B cell (primary cell): ENCODE results near the gene STX4. TPM values are rescaled to one million over a fixed set of nuclear protein-coding genes. Genes with fewer than 3 reads are reported as not detected.

Source experiments
- ATAC-seq: fragments of 200-7000 bp; cut with Tn5 transposase; one replicate; pipeline ENCODE4 v1.10.0; 2021; ENCODE audit warnings: low read depth, mild to moderate bottlenecking, moderate number of reproducible peaks, moderate library complexity
- CTCF ChIA-PET: fragments of 350-600 bp; sonication (Branson Sonifier 250); formaldehyde crosslinking; loops from one replicate; lab custom pipeline; 2021; ENCODE audit warnings: antibody characterized with exemption, inconsistent platforms; lab: Charles Lee
- POLR2A ChIA-PET: fragments of 350-600 bp; sonication (Branson Sonifier 250); formaldehyde crosslinking; loops from one replicate; lab custom pipeline; 2021; ENCODE audit warnings: antibody characterized with exemption; lab: Charles Lee
- DNase-seq: peaks from one replicate; pipeline ENCODE4 v3.0.0; 2013
- H2AFZ ChIP-seq: 2 replicates; pipeline ENCODE4 v1.6.1; 2012; ENCODE audit warnings: mild to moderate bottlenecking, low read depth, low read length; ENCODE audit not compliant: insufficient read depth, poor library complexity, severe bottlenecking
- H3K27ac ChIP-seq, 2 donors: 1 replicate in 1 of 2; 2 replicates in 1 of 2; pipeline ENCODE4 v1.5.1; 2012 to 2013; ENCODE audit warnings: low read length in 2 of 2, mild to moderate bottlenecking in 2 of 2, moderate library complexity in 1 of 2
- H3K27me3 ChIP-seq, 4 experiments: fragments of 200-600 bp in 1 of 4; sonication (generic) in 1 of 4; replicated peaks in 1 of 4; 1 replicate in 2 of 4; 2 replicates in 2 of 4; pipeline versions ENCODE4 v1.6.1 to v1.7.0; 2013 to 2016; ENCODE audit warnings: low read length in 3 of 4, mild to moderate bottlenecking in 2 of 4, mixed read lengths in 1 of 4, moderate library complexity in 1 of 4; ENCODE audit not compliant: insufficient read depth in 4 of 4, control insufficient read depth in 3 of 4; ENCODE audit errors: control extremely low read depth in 1 of 4
- H3K36me3 ChIP-seq, 2 experiments: replicated peaks in 1 of 2; 1 replicate in 1 of 2; 2 replicates in 1 of 2; pipeline versions ENCODE4 v1.6.1 to v1.7.1; 2013; ENCODE audit warnings: low read length in 1 of 2; ENCODE audit not compliant: insufficient read depth in 2 of 2, control insufficient read depth in 1 of 2; ENCODE audit errors: control extremely low read depth in 1 of 2, extremely low read depth in 1 of 2
- H3K4me1 ChIP-seq, 2 donors: fragments of 200-600 bp in 1 of 2; sonication (generic) in 1 of 2; 1 replicate in 1 of 2; 2 replicates in 1 of 2; pipeline versions ENCODE4 v1.5.1 to v1.6.1; 2013 to 2017; ENCODE audit warnings: low read length in 2 of 2; ENCODE audit not compliant: control insufficient read depth in 2 of 2, insufficient read depth in 2 of 2
- H3K4me2 ChIP-seq: replicated peaks from 2 replicates; pipeline ENCODE3; 2012; ENCODE audit warnings: mild to moderate bottlenecking, low read depth, low read length; ENCODE audit not compliant: poor library complexity, severe bottlenecking
- H3K4me3 ChIP-seq, 5 experiments: fragments of 200-600 bp in 1 of 5; sonication (generic) in 1 of 5; 1 replicate in 3 of 5; 2 replicates in 2 of 5; pipeline versions ENCODE4 v1.5.1 to v1.7.0; 2011 to 2016; ENCODE audit warnings: low read length in 4 of 5, mild to moderate bottlenecking in 4 of 5, low read depth in 2 of 5, control low read depth in 1 of 5, moderate library complexity in 1 of 5; ENCODE audit not compliant: insufficient read depth in 1 of 5; ENCODE audit errors: control extremely low read depth in 1 of 5, extremely low read depth in 1 of 5
- H3K79me2 ChIP-seq: fragments of 200-600 bp; sonication (generic); one replicate; pipeline ENCODE4 v1.6.0; 2016; ENCODE audit warnings: low read length; ENCODE audit not compliant: control insufficient read depth, insufficient read depth
- H3K9ac ChIP-seq: fragments of 200-600 bp; sonication (generic); 2 replicates; pipeline ENCODE4 v1.6.1; 2017; ENCODE audit warnings: mild to moderate bottlenecking, low read length, moderate library complexity
- H3K9me3 ChIP-seq, 3 donors: one replicate each; pipeline versions ENCODE4 v1.6.1 to v1.7.1; 2013; ENCODE audit warnings: low read length in 2 of 3; ENCODE audit not compliant: control insufficient read depth in 2 of 3, insufficient read depth in 1 of 3; ENCODE audit errors: control extremely low read depth in 1 of 3
- H4K20me1 ChIP-seq: 2 replicates; pipeline ENCODE4 v1.6.0; 2012; ENCODE audit warnings: mild to moderate bottlenecking, low read length; ENCODE audit not compliant: insufficient read depth, control insufficient read depth, poor library complexity, severe bottlenecking
- H3K27ac Mint-ChIP-seq: one replicate; pipeline ENCODE4 v1.8.0; 2021; ENCODE audit warnings: mixed read lengths
- H3K27me3 Mint-ChIP-seq: one replicate; pipeline ENCODE4 v1.8.0; 2021; ENCODE audit warnings: mixed read lengths
- H3K4me1 Mint-ChIP-seq: one replicate; pipeline ENCODE4 v1.8.0; 2021; ENCODE audit warnings: mixed read lengths
- H3K4me3 Mint-ChIP-seq: one replicate; pipeline ENCODE4 v1.8.0; 2021; ENCODE audit warnings: mixed read lengths
- H3K9me3 Mint-ChIP-seq: one replicate; pipeline ENCODE4 v1.8.0; 2022; ENCODE audit warnings: mixed read lengths; ENCODE audit not compliant: insufficient read depth
- EZH2 ChIP-seq: IDR thresholded peaks from 2 replicates; pipeline ENCODE4 v1.6.1; 2012; ENCODE audit warnings: borderline replicate concordance, low read depth, mild to moderate bottlenecking, moderate library complexity, low read length; ENCODE audit not compliant: insufficient read depth, poor library complexity, severe bottlenecking
- WGBS: methylation state at CpG from one replicate; pipeline ENCODE4 v1.1.5; 2013; ENCODE audit warnings: missing lambda C conversion rate; ENCODE audit not compliant: insufficient coverage; 5-methylcytosine and 5-hydroxymethylcytosine counted together
- intact Hi-C: fragments of 100-400 bp; cut with micrococcal nuclease; formaldehyde crosslinking; loops from one replicate; pipeline ENCODE4 v1.10.0; 2022
- polyA plus RNA-seq: library from polyadenylated mRNA; depleted of rRNA; stranded (reverse); fragments of >200 nt; gene quantifications from 2 replicates; pipeline ENCODE4 v1.2.3, GENCODE V29; 2012
- total RNA-seq, 2 donors: library from RNA; stranded (reverse); fragments of 120-200 nt in 1 of 2; gene quantifications; 1 replicate in 1 of 2; 2 replicates in 1 of 2; pipeline versions ENCODE4 v1.2.3 to v1.2.4, GENCODE V29; 2013 to 2022
- TF ChIP-seq, protein P1 (sequence below): fragments of 200-600 bp; IDR thresholded peaks from one replicate; pipeline ENCODE4 v1.8.0; 2022; ENCODE audit warnings: antibody characterized with exemption, mild to moderate bottlenecking

Gene STX4
- total and polyA plus RNA-seq, 2 donors (not counting 1 experiment from before 2014, with no cell fraction given), result 120 to 133 TPM

DNA sequence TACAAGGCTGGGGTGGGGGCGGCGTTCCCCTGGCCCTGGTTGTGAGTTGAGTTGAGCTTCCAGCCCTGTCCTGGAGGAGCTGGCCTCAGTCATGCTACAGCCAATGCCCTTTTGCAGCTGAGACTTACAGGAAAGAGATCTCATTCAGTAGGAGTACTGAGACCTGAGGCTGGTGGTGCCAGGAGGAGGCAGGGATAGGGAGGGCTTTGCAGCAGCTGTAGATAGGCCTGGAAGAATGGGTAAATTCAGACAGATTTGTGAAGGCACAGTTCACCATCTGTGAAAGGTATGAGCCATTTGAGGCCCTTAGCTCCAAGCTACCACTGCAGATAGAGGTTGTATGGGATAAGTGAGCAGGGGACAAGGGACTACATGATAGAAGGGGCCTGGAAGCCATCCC is 5.6 kb downstream of the STX4 start:
- Mint-ChIP-seq H3K4me1 (peaks cover 8% of the 10 kb centered on the region), H3K27me3 (no peaks in the 10 kb centered on the region), H3K9me3 (no peaks in the 10 kb centered on the region), H3K4me3 (no peak overlapping the region), H3K27ac (no peak overlapping the region)
- DNase-seq (no peak), ATAC-seq (no peak)
- H3K9ac ChIP-seq, result no peak overlapping the region
- H3K4me1 ChIP-seq, result peaks cover 5 to 6% of the 10 kb centered on the region in 2 donors
- ChIA-PET POLR2A (no interaction called here), CTCF (no interaction called here)
- no peak for TF ChIP-seq EZH2
- TF ChIP-seq, protein P1, sequence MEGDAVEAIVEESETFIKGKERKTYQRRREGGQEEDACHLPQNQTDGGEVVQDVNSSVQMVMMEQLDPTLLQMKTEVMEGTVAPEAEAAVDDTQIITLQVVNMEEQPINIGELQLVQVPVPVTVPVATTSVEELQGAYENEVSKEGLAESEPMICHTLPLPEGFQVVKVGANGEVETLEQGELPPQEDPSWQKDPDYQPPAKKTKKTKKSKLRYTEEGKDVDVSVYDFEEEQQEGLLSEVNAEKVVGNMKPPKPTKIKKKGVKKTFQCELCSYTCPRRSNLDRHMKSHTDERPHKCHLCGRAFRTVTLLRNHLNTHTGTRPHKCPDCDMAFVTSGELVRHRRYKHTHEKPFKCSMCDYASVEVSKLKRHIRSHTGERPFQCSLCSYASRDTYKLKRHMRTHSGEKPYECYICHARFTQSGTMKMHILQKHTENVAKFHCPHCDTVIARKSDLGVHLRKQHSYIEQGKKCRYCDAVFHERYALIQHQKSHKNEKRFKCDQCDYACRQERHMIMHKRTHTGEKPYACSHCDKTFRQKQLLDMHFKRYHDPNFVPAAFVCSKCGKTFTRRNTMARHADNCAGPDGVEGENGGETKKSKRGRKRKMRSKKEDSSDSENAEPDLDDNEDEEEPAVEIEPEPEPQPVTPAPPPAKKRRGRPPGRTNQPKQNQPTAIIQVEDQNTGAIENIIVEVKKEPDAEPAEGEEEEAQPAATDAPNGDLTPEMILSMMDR, result no peak
- peaks cover 21% of the 10 kb centered on the region for H3K79me2 ChIP-seq
- H4K20me1 ChIP-seq, result peaks cover 23% of the 10 kb centered on the region
- intact Hi-C loops, result no loop called here
- no peak overlapping the region for H2AFZ ChIP-seq
- 100% methylated on average over 2 of the region's 2 CpGs for WGBS
- H3K4me3 ChIP-seq, result no peak overlapping the region
- H3K27me3 ChIP-seq, result no peaks in the 10 kb centered on the region
- no peak overlapping the region for H3K4me2 ChIP-seq
- no peak overlapping the region for H3K27ac ChIP-seq
- peaks cover 0 to 45% of the 10 kb centered on the region in 2 experiments for H3K36me3 ChIP-seq
- H3K9me3 ChIP-seq, result no peaks in the 10 kb centered on the region

- H3K27me3 ChIP-seq, result no peaks in the 10 kb centered on the region
- no peaks in the 10 kb centered on the region for H3K9me3 ChIP-seq
- no peak overlapping the region for H3K4me3 ChIP-seq
- Mint-ChIP-seq H3K27ac (no peak overlapping the region), H3K4me1 (no peaks in the 10 kb centered on the region), H3K27me3 (no peaks in the 10 kb centered on the region), H3K4me3 (no peak overlapping the region), H3K9me3 (no peaks in the 10 kb centered on the region)
- no peak overlapping the region for H2AFZ ChIP-seq
- intact Hi-C loops, result no loop called here
- H3K9ac ChIP-seq, result no peak overlapping the region
- DNase-seq (no peak), ATAC-seq (no peak)
- no peak overlapping the region for H3K4me2 ChIP-seq
- peaks cover 0 to 34% of the 10 kb centered on the region in 2 experiments for H3K36me3 ChIP-seq
- WGBS, result 96% methylated on average over 10 of the region's 10 CpGs
- H3K27ac ChIP-seq, result no peak overlapping the region
- TF ChIP-seq EZH2, result no peak
- TF ChIP-seq, protein P1, result no peak
- ChIA-PET POLR2A (no interaction called here), CTCF (no interaction called here)
- no peaks in the 10 kb centered on the region for H3K79me2 ChIP-seq
- H3K4me1 ChIP-seq, result no peaks in the 10 kb centered on the region
- H4K20me1 ChIP-seq, result no peaks in the 10 kb centered on the region
Measured at GRCh38 chr16:31042866-31043265, 9.5 kb downstream of the STX4 start.
